ENCODE data around the gene SZRD1.
A peak's percentile ranks its signal among the peaks of the same experiment; 100 is the strongest.

The SZRD1 gene

GRCh38 chr1:16367968-16368890 lies 1.2 kb downstream of the SZRD1 start:
- peak in 1 of 2 experiments; percentile 27 for DNase-seq

GRCh38 chr1:16369821-16370220 lies 2.8 kb downstream of the SZRD1 start:
- DNase-seq: no peak

- DNase-seq: peak in 1 of 2 experiments; percentile 46
Measured at GRCh38 chr1:16371725-16372124, 4.7 kb downstream of the SZRD1 start.

GRCh38 chr1:16372535-16373285 lies 5.7 kb downstream of the SZRD1 start:
- no peak for DNase-seq

- DNase-seq: no peak
Measured at GRCh38 chr1:16374266-16374665, 7.2 kb downstream of the SZRD1 start.

- peak in 1 of 2 experiments; percentile 73 for DNase-seq
Measured at GRCh38 chr1:16375521-16376340, 8.7 kb downstream of the SZRD1 start.

- DNase-seq: no peak
Measured at GRCh38 chr1:16376971-16377370, 9.9 kb downstream of the SZRD1 start.

- no peak for DNase-seq
Measured at GRCh38 chr1:16378443-16378842, 11.4 kb downstream of the SZRD1 start.

GRCh38 chr1:16380868-16381267 lies 13.8 kb downstream of the SZRD1 start:
- DNase-seq: no peak

GRCh38 chr1:16383888-16384287 lies 16.8 kb downstream of the SZRD1 start:
- DNase-seq: no peak

- no peak for DNase-seq
Measured at GRCh38 chr1:16385659-16386453, 18.8 kb downstream of the SZRD1 start.

- peak in 1 of 2 experiments; percentile 60 for DNase-seq
Measured at GRCh38 chr1:16386454-16387113, 19.5 kb downstream of the SZRD1 start.

- DNase-seq: no peak
Measured at GRCh38 chr1:16387201-16388188, 20.5 kb downstream of the SZRD1 start.

GRCh38 chr1:16391411-16391810 lies 24.4 kb downstream of the SZRD1 start:
- DNase-seq: no peak

- DNase-seq: no peak
Measured at GRCh38 chr1:16392740-16393569, 25.9 kb downstream of the SZRD1 start.

- DNase-seq: no peak
Measured at GRCh38 chr1:16393570-16394521, 26.8 kb downstream of the SZRD1 start.

GRCh38 chr1:16394977-16395376 lies 27.9 kb downstream of the SZRD1 start:
- DNase-seq: no peak

- no peak for DNase-seq
Measured at GRCh38 chr1:16396591-16396990, 29.5 kb downstream of the SZRD1 start.

Measured in SW 1271 (cell line).